PC-3 (cell line): ENCODE measurements around the gene RAB7B. TPM values are rescaled to one million over a fixed set of nuclear protein-coding genes. Genes with fewer than 3 reads are reported as not detected.

ENCODE experiments used
- ATAC-seq: fragments of 200-7000 bp; cut with Tn5 transposase; 2 replicates; pipeline ENCODE4 v1.9.1; 2020; ENCODE audit warnings: mild to moderate bottlenecking, moderate library complexity
- BruUV-seq: library from RNA; stranded (reverse); fragments of 400-500 nt; replicated peaks from 2 replicates; lab custom pipeline; 2021; lab: Mats Ljungman, UMichigan
- CTCF ChIA-PET: fragments of 300-600 bp; sonication (Branson Sonifier 250); formaldehyde crosslinking; loops from one replicate; lab custom pipeline; 2022; ENCODE audit warnings: antibody characterized with exemption; lab: Charles Lee
- POLR2A ChIA-PET: fragments of 300-600 bp; sonication (Branson Sonifier 250); formaldehyde crosslinking; loops from one replicate; lab custom pipeline; 2022; ENCODE audit warnings: antibody characterized with exemption; ENCODE audit not compliant: unreplicated experiment; lab: Charles Lee
- DNase-seq: peaks from one replicate; pipeline ENCODE4 v3.0.0-alpha.2; 2015
- H2AFZ ChIP-seq: fragments of 300-600 bp; sonication (generic); 2 replicates; pipeline ENCODE4 v1.6.0; 2016; ENCODE audit warnings: antibody characterized with exemption, low read length
- H3F3A ChIP-seq: fragments of 300-600 bp; sonication (generic); one replicate; pipeline ENCODE4 v1.6.0; 2017; ENCODE audit warnings: antibody characterized with exemption, low read length, control low read depth, mild to moderate bottlenecking; ENCODE audit not compliant: unreplicated experiment
- H3K27ac ChIP-seq: fragments of 300-600 bp; sonication (generic); 2 replicates; pipeline ENCODE4 v1.5.1; 2016; ENCODE audit warnings: mild to moderate bottlenecking, low read length
- H3K27me3 ChIP-seq: fragments of 300-600 bp; sonication (generic); 2 replicates; pipeline ENCODE4 v1.6.1; 2016; ENCODE audit warnings: low read length, mixed read lengths
- H3K36me3 ChIP-seq: fragments of 300-600 bp; sonication (generic); 2 replicates; pipeline ENCODE4 v1.6.1; 2016; ENCODE audit warnings: low read depth, mixed run types, low read length, mixed read lengths
- H3K4me1 ChIP-seq: fragments of 300-600 bp; sonication (generic); 2 replicates; pipeline ENCODE4 v1.5.1; 2016; ENCODE audit warnings: low read length; ENCODE audit not compliant: insufficient read depth
- H3K4me2 ChIP-seq: fragments of 300-600 bp; sonication (generic); 2 replicates; pipeline ENCODE4 v1.6.0; 2016; ENCODE audit warnings: low read length
- H3K4me3 ChIP-seq: fragments of 300-600 bp; sonication (generic); 2 replicates; pipeline ENCODE4 v1.5.1; 2016; ENCODE audit warnings: mild to moderate bottlenecking, low read length, mixed read lengths
- H3K79me2 ChIP-seq: fragments of 300-600 bp; sonication (generic); 2 replicates; pipeline ENCODE4 v1.6.1; 2017; ENCODE audit warnings: low read length, mixed read lengths
- H3K9ac ChIP-seq: fragments of 300-600 bp; sonication (generic); 2 replicates; pipeline ENCODE4 v1.6.0; 2016; ENCODE audit warnings: mild to moderate bottlenecking, low read length
- H3K9me2 ChIP-seq: fragments of 300-600 bp; sonication (generic); replicated peaks from 2 replicates; pipeline ENCODE4 v1.6.1; 2016; ENCODE audit warnings: mixed run types, low read length, mixed read lengths
- H3K9me3 ChIP-seq: fragments of 300-600 bp; sonication (generic); 2 replicates; pipeline ENCODE4 v1.6.1; 2016; ENCODE audit warnings: low read length, mixed read lengths
- H4K20me1 ChIP-seq: fragments of 300-600 bp; sonication (generic); 2 replicates; pipeline ENCODE4 v1.6.1; 2016; ENCODE audit warnings: low read length, mixed read lengths
- CTCF ChIP-seq: fragments of 300-600 bp; sonication (generic); conservative IDR thresholded peaks from 2 replicates; pipeline ENCODE4 v1.5.1; 2017; ENCODE audit warnings: antibody characterized with exemption, low read depth, mild to moderate bottlenecking, low read length
- EZH2 ChIP-seq: fragments of 300-600 bp; sonication (generic); IDR thresholded peaks from one replicate; pipeline ENCODE4 v1.6.1; 2017; ENCODE audit warnings: antibody characterized with exemption, mild to moderate bottlenecking, low read length; ENCODE audit not compliant: unreplicated experiment
- EZH2phosphoT487 ChIP-seq: fragments of 300-600 bp; sonication (generic); IDR thresholded peaks from 2 replicates; pipeline ENCODE4 v1.6.1; 2018; ENCODE audit warnings: mild to moderate bottlenecking, antibody characterized with exemption, low read length, borderline replicate concordance
- intact Hi-C: fragments of 100-400 bp; cut with micrococcal nuclease; formaldehyde crosslinking; loops from 2 replicates; pipeline ENCODE4 v1.9.0; 2023
- total RNA-seq: library from RNA; depleted of rRNA; stranded (reverse); fragments of >200 nt; gene quantifications from 2 replicates; pipeline ENCODE4 v1.2.3, GENCODE V29; 2014

Gene RAB7B
- total RNA-seq, 1 experiment from 2014 or later, result not detected

GRCh38 chr1:206030191-206030590 lies 27.0 kb upstream of the RAB7B start:
- intact Hi-C loops, result loop anchor here (1.0 kb wide), 1 partner anchor 76 kb away; no protein-coding TSS in a partner anchor
- no peaks in the 10 kb centered on the region for H3K79me2 ChIP-seq

GRCh38 chr1:206029484-206029883 lies 26.3 kb upstream of the RAB7B start:
- ATAC-seq, result no peak

More at GRCh38 chr1:206030191-206030590, 27.0 kb upstream of the RAB7B start:
- Histone ChIP-seq H3K9me3 (no peaks in the 10 kb centered on the region), H3K4me3 (no peak overlapping the region), H3K27me3 (peaks cover 41% of the 10 kb centered on the region), H4K20me1 (no peaks in the 10 kb centered on the region), H3K27ac (no peak overlapping the region), H2AFZ (no peak overlapping the region), H3K4me2 (no peak overlapping the region), H3K9ac (no peak overlapping the region), H3K9me2 (no peaks in the 10 kb centered on the region), H3F3A (no peaks in the 10 kb centered on the region), H3K36me3 (no peaks in the 10 kb centered on the region), H3K4me1 (peaks cover 5% of the 10 kb centered on the region; the same call in 1 of the 2 replicates)
- TF ChIP-seq EZH2phosphoT487 (no peak), EZH2 (no peak), CTCF (no peak)
- DNase-seq (no peak), ATAC-seq (no peak)
- CTCF ChIA-PET, result interaction anchor here (2.3 kb wide), 1 partner anchor 76 kb away, joined by 17 read pairs; no protein-coding TSS in a partner anchor
- POLR2A ChIA-PET, result no interaction called here
- no TSS peak for BruUV-seq

More at GRCh38 chr1:206029484-206029883, 26.3 kb upstream of the RAB7B start:
- TF ChIP-seq EZH2phosphoT487 (no peak), CTCF (no peak), EZH2 (no peak)
- Histone ChIP-seq H2AFZ (no peak overlapping the region), H3K79me2 (no peaks in the 10 kb centered on the region), H3K9ac (no peak overlapping the region), H3K4me3 (no peak overlapping the region), H3K27ac (no peak overlapping the region), H3K4me1 (peaks cover 8% of the 10 kb centered on the region; the same call in 1 of the 2 replicates), H3K4me2 (no peak overlapping the region), H3F3A (no peaks in the 10 kb centered on the region), H3K9me2 (no peaks in the 10 kb centered on the region), H4K20me1 (no peaks in the 10 kb centered on the region), H3K9me3 (no peaks in the 10 kb centered on the region), H3K36me3 (no peaks in the 10 kb centered on the region), H3K27me3 (peaks cover 34% of the 10 kb centered on the region)
- ChIA-PET CTCF (interaction anchor here (2.3 kb wide), 1 partner anchor 77 kb away, joined by 17 read pairs; no protein-coding TSS in a partner anchor), POLR2A (no interaction called here)
- intact Hi-C loops, result no loop called here
- no TSS peak for BruUV-seq
- DNase-seq, result peak; percentile 28
